Measurements from ENCODE around the gene VARS2.

Gene VARS2

GRCh38 chr6:30876039-30876730 is 37.9 kb upstream of the VARS2 start:
- H3K27ac ChIP-seq, result no peak overlapping the region
- TF ChIP-seq CTCF (conservative IDR thresholded peaks at IDR 0.05), result no peak

DNA sequence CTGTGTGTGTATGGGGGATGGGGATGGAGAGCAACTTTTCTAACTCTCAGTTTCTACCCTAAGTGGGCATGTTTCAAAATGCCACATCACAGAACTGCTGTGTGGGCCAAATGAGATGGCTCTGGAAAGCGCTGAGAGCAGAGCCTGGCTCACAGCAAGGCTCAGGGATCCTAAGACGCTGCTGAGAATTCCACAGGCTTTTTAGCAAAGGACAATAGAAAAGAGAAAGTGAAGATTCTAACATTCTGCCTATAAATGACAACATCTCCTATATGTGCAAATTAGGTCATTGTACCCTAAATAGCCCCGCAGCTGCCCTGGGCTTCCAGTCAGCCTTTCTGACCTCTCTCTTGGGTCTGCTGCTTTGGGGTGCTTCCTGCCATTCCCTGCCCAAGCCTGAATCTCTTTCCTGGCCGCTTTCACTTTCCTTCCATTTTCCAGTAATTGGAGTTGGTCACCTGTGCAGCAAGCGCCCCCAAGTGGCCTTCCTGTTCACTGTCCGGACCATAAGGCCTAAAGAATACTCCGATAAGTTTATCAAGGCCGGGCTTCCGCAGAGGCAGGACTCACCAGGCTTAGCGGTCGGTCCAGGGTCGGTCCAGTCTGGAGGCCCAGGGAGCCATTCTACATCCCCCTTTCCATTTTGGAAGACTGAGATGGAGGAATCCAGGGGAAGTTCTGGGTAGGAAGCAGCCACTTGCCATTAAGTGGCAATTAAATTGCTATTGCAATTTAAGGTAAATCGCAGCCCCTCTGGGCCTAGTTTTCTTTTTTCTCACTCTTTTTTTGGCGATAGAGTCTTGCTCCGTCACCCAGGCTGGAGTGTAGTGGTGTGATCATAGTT is 36.4 kb upstream of the VARS2 start:
- TF ChIP-seq CTCF (conservative IDR thresholded peaks at IDR 0.05), result peak; percentile 95
- H3K27ac ChIP-seq, result peak overlapping the region; percentile 56

DNA sequence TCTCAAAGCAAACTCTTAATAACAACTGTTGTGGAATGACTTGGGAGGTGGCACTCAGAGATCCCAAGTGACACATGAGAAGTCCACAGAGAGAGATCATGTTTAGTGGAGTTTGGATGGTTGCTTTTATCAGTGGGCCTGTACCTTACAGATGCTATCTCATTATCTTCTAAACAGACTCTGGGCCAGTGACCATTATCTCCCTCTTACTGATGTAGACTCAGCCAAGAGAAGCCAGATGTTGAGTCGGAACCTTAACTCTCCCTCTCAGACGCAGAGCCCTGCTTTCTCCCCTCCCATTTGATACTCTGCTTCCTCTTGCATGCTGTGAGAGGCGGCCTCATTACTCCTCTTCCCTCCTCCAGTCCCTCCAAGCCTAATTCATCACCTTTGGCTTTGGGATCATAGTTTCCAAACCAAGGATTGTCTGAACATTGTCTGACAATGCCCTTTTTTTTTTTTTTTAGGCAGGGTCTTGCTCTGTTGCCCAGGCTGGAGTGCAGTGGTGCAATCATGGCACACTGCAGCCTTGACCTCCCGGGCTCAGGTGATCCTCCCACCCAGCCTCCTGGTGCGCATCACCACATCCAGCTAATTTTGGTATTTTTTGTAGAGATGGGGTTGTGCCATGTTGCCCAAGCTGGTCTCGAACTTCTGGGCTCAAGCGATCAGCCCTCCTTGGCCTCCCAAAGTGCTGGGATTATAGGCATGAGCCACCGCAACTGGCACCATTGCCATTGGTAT is 34.2 kb upstream of the VARS2 start:
- TF ChIP-seq CTCF (conservative IDR thresholded peaks at IDR 0.05), result no peak
- H3K27ac ChIP-seq, result no peak overlapping the region

GRCh38 chr6:30880698-30881252 is 33.3 kb upstream of the VARS2 start:
- TF ChIP-seq CTCF (conservative IDR thresholded peaks at IDR 0.05), result no peak

GRCh38 chr6:30881392-30882203 is 32.4 kb upstream of the VARS2 start:
- peak overlapping the region; percentile 95 for H3K27ac ChIP-seq
- no peak for TF ChIP-seq CTCF (conservative IDR thresholded peaks at IDR 0.05)

More at GRCh38 chr6:30880698-30881252, 33.3 kb upstream of the VARS2 start:
- peak overlapping the region; percentile 95 for H3K27ac ChIP-seq

DNA sequence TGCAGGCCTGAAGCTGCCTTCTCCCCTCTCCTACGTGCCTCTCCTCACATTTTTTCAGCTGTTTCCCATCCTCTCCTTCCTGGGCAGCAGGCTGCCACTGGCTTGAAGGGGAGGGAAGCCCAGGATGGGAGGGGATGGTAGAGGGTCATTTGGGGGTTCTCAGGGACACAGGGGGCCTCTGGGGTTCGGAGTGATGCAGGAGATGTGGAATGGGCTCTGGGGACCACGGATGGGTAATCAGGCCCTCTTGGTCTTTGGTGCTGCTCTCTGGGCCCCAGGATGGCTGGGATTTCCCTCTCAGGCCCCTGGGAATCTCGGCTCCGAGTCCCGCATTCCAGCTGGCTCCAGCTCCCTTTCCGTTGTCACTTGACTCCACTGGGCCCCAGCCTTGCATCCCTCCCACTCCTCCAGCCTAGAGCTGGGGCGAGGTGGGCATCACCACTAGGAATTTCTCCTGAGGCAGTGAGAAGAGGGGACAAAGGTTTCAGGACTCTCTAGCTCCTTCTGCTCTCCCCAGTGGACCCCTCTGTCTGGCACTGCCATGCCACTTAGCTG is 31.8 kb upstream of the VARS2 start:
- H3K27ac ChIP-seq, result peak overlapping the region; percentile 95
- no peak for TF ChIP-seq CTCF (conservative IDR thresholded peaks at IDR 0.05)
